K562 (cell line): ENCODE measurements around the gene KCNK10.

Experiments
- BMI1 ChIP-seq: fragments of 150-350 bp; IDR thresholded peaks from 2 replicates; pipeline ENCODE4 v1.6.1; 2014; ENCODE audit warnings: low read length
- CREB1 ChIP-seq, 2 experiments: sonication (generic) in 1 of 2; formaldehyde crosslinking in 1 of 2; IDR thresholded peaks; 2 replicates each; pipeline versions ENCODE4 v1.6.1 to v1.8.0; 2012 to 2022; ENCODE audit warnings: inconsistent platforms in 1 of 2, mild to moderate bottlenecking in 1 of 2, missing genetic modification reagents in 1 of 2, moderate library complexity in 1 of 2
- HDAC2 ChIP-seq: fragments of 450-650 bp; IDR thresholded peaks from 2 replicates; pipeline ENCODE4 v1.6.1; 2016; ENCODE audit warnings: mild to moderate bottlenecking
- NONO ChIP-seq, 2 experiments: fragments of 200-400 bp in 1 of 2; fragments of 450-650 bp in 1 of 2; formaldehyde crosslinking in 1 of 2; IDR thresholded peaks; 2 replicates each; pipeline ENCODE4 v1.6.1; 2017; ENCODE audit warnings: low read depth in 2 of 2, mild to moderate bottlenecking in 2 of 2, moderate library complexity in 2 of 2, low read length in 1 of 2
- RERE ChIP-seq: sonication (generic); formaldehyde crosslinking; IDR thresholded peaks from 2 replicates; pipeline ENCODE4 v1.8.0; 2023; ENCODE audit warnings: missing genetic modification reagents, mild to moderate bottlenecking, borderline replicate concordance
- SAFB2 ChIP-seq: fragments of 200-400 bp; formaldehyde crosslinking; IDR thresholded peaks from 2 replicates; pipeline ENCODE4 v1.6.1; 2018; ENCODE audit warnings: borderline replicate concordance, low read length, low read depth, moderate library complexity; ENCODE audit not compliant: severe bottlenecking
- SIX5 ChIP-seq, 2 experiments: IDR thresholded peaks; 2 replicates each; pipeline ENCODE4 v1.6.1; 2011; ENCODE audit warnings: low read length in 2 of 2, borderline replicate concordance in 1 of 2, low read depth in 1 of 2, mild to moderate bottlenecking in 1 of 2, moderate library complexity in 1 of 2; ENCODE audit not compliant: insufficient read depth in 1 of 2
- TBP ChIP-seq: optimal IDR thresholded peaks from 2 replicates; pipeline ENCODE3; 2011; ENCODE audit warnings: low read depth, low read length, improper control_type of control experiment
- ZNF134 ChIP-seq: fragments of 250-450 bp; sonication (Bioruptor Pico); conservative IDR thresholded peaks from 2 replicates; pipeline ENCODE4 v1.4.0; 2020
- ZNF140 ChIP-seq: fragments of 250-450 bp; sonication (Bioruptor Pico); IDR thresholded peaks from 2 replicates; pipeline ENCODE4 v1.8.0; 2021; ENCODE audit warnings: moderate library complexity, mild to moderate bottlenecking, inconsistent platforms
- TF ChIP-seq, protein P1 (sequence below): fragments of 250-450 bp; sonication (Bioruptor Pico); IDR thresholded peaks from 2 replicates; pipeline ENCODE4 v1.9.0; 2021; ENCODE audit warnings: mild to moderate bottlenecking, inconsistent platforms

DNA sequence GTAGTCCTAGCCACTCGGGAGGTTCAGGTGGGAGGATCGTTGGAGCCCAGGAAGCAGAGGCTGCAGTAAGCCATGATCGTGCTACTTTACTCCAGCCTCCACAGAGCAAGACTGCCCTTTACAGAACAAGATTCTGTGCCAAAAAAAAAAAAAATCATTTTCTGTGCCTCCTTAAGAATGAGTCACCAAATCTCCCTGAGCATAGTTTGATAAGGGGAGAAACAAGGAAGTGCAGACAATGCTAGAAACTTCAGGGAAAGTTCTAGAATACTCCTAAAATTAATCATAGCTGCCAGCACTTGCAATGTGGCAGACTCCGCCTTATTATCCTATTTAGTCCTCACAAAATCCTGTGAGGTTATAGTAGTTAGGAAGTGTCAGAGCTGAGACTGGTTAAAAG, 74.5 kb downstream of the KCNK10 start:
- no peak for TF ChIP-seq SIX5 (IDR thresholded peaks at IDR 0.05; ENCODE audit: borderline replicate concordance in 1 of 2, insufficient read depth in 1 of 2, low read depth in 1 of 2, low read length in 2 of 2)
- TF ChIP-seq ZNF140: no peak
- TF ChIP-seq, protein P1, sequence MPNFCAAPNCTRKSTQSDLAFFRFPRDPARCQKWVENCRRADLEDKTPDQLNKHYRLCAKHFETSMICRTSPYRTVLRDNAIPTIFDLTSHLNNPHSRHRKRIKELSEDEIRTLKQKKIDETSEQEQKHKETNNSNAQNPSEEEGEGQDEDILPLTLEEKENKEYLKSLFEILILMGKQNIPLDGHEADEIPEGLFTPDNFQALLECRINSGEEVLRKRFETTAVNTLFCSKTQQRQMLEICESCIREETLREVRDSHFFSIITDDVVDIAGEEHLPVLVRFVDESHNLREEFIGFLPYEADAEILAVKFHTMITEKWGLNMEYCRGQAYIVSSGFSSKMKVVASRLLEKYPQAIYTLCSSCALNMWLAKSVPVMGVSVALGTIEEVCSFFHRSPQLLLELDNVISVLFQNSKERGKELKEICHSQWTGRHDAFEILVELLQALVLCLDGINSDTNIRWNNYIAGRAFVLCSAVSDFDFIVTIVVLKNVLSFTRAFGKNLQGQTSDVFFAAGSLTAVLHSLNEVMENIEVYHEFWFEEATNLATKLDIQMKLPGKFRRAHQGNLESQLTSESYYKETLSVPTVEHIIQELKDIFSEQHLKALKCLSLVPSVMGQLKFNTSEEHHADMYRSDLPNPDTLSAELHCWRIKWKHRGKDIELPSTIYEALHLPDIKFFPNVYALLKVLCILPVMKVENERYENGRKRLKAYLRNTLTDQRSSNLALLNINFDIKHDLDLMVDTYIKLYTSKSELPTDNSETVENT: no peak
- TF ChIP-seq RERE (CRISPR knock-in tag): no peak
- no peak for TF ChIP-seq SAFB2
- no peak for TF ChIP-seq ZNF134 (CRISPR knock-in tag)
- TF ChIP-seq HDAC2: no peak
- no peak for TF ChIP-seq CREB1 (IDR thresholded peaks at IDR 0.05)
- TF ChIP-seq CREB1 (CRISPR knock-in tag; IDR thresholded peaks at IDR 0.05): no peak
- TF ChIP-seq TBP: no peak
- TF ChIP-seq NONO (IDR thresholded peaks at IDR 0.05; ENCODE audit: low read depth in 2 of 2, low read length in 1 of 2): no peak
- TF ChIP-seq BMI1: no peak
